ENCODE data around the gene SLC45A2. TPM values are rescaled to one million over a fixed set of nuclear protein-coding genes. Genes with fewer than 3 reads are reported as not detected.
"Not testable (repeated sequence)": the region's sequence is repeated elsewhere in the genome, so short reads cannot be mapped to it uniquely, and the experiment has no call there.

Gene SLC45A2
- not detected for total RNA-seq
- not detected for polyA plus RNA-seq (2013, experiment 1 of 2)
- polyA plus RNA-seq (2013, experiment 2 of 2): not detected
- total RNA-seq: 0 to 0.72 (median 0.04) reads per million in 172 experiments

GRCh38 chr5:33984671-33985124 is at the start of gene SLC45A2:
TSS of gene SLC45A2 (minus strand) at chr5:33984693. CDS start at chr5:33984583, 110 bp downstream.
- H3K36me3 Mint-ChIP-seq (ENCODE audit: low read depth): peaks cover 24% of the 10 kb centered on the region
- Histone ChIP-seq H3K27ac (ENCODE audit: low read depth in 1 of 2, low read length in 2 of 2) (no peak within 1 kb of the TSS), H3K4me3 (ENCODE audit: low read length) (no peak within 1 kb of the TSS), H3K4me1 (ENCODE audit: insufficient read depth, low read length) (no peaks in the 10 kb centered on the region), H3K9me3 (ENCODE audit: control insufficient read depth in 1 of 2, insufficient read depth in 1 of 2, low read length in 2 of 2) (no peaks in the 10 kb centered on the region), H3K27me3 (ENCODE audit: control insufficient read depth in 1 of 2, insufficient read depth in 2 of 2, low read length in 2 of 2) (no peaks in the 10 kb centered on the region), H3K36me3 (ENCODE audit: insufficient read depth, low read length) (peaks cover 16% of the 10 kb centered on the region)
- intact Hi-C loops (cut with DNase I, micrococcal nuclease): no loop called here
- ChIA-PET POLR2A (no interaction called here), CTCF (no interaction called here)
- no peak within 1 kb of the TSS for H3K27ac Mint-ChIP-seq
- no peak within 1 kb of the TSS for H3K4me3 Mint-ChIP-seq
- no peaks in the 10 kb centered on the region for H3K27me3 Mint-ChIP-seq
- ATAC-seq (ENCODE audit: poor library complexity) (no peak), DNase-seq (no peak)
- no peaks in the 10 kb centered on the region for H3K9me3 Mint-ChIP-seq
- H3K4me1 Mint-ChIP-seq (ENCODE audit: low read depth): no peaks in the 10 kb centered on the region
- no peak for TF ChIP-seq CTCF (IDR thresholded peaks at IDR 0.05)

GRCh38 chr5:34031966-34032365 is 47.5 kb upstream of the SLC45A2 start:
- Mint-ChIP-seq H3K4me1 (ENCODE audit: low read depth) (no peaks in the 10 kb centered on the region), H3K36me3 (ENCODE audit: low read depth) (peaks cover 52% of the 10 kb centered on the region), H3K27ac (no peak overlapping the region), H3K27me3 (no peaks in the 10 kb centered on the region), H3K9me3 (no peaks in the 10 kb centered on the region), H3K4me3 (no peak overlapping the region)
- intact Hi-C loops (cut with DNase I, micrococcal nuclease): no loop called here
- ATAC-seq (ENCODE audit: poor library complexity) (no peak), DNase-seq (no peak)
- H3K27me3 ChIP-seq (ENCODE audit: control insufficient read depth in 1 of 2, insufficient read depth in 2 of 2, low read length in 2 of 2): no peaks in the 10 kb centered on the region
- no peak overlapping the region for H3K4me3 ChIP-seq (ENCODE audit: low read length)
- no peaks in the 10 kb centered on the region for H3K9me3 ChIP-seq (ENCODE audit: control insufficient read depth in 1 of 2, insufficient read depth in 1 of 2, low read length in 2 of 2)
- peaks cover 14% of the 10 kb centered on the region for H3K36me3 ChIP-seq (ENCODE audit: insufficient read depth, low read length)
- no peak for TF ChIP-seq CTCF (IDR thresholded peaks at IDR 0.05)
- no peaks in the 10 kb centered on the region for H3K4me1 ChIP-seq (ENCODE audit: insufficient read depth, low read length)
- ChIA-PET CTCF (no interaction called here), POLR2A (no interaction called here)
- no peak overlapping the region for H3K27ac ChIP-seq (ENCODE audit: low read depth in 1 of 2, low read length in 2 of 2)

- Histone ChIP-seq H3K4me1 (ENCODE audit: insufficient read depth, low read length) (no peaks in the 10 kb centered on the region), H3K4me3 (ENCODE audit: low read length) (no peak overlapping the region), H3K36me3 (ENCODE audit: insufficient read depth, low read length) (peaks cover 14% of the 10 kb centered on the region), H3K27me3 (ENCODE audit: control insufficient read depth in 1 of 2, insufficient read depth in 2 of 2, low read length in 2 of 2) (no peaks in the 10 kb centered on the region), H3K9me3 (ENCODE audit: control insufficient read depth in 1 of 2, insufficient read depth in 1 of 2, low read length in 2 of 2) (no peaks in the 10 kb centered on the region), H3K27ac (ENCODE audit: low read depth in 1 of 2, low read length in 2 of 2) (no peak overlapping the region)
- POLR2A ChIA-PET: no interaction called here
- CTCF ChIA-PET: no interaction called here
- H3K9me3 Mint-ChIP-seq: no peaks in the 10 kb centered on the region
- ATAC-seq (ENCODE audit: poor library complexity): no peak
- no peak overlapping the region for H3K27ac Mint-ChIP-seq
- TF ChIP-seq CTCF (IDR thresholded peaks at IDR 0.05): no peak
- H3K4me3 Mint-ChIP-seq: no peak overlapping the region
- no peaks in the 10 kb centered on the region for H3K4me1 Mint-ChIP-seq (ENCODE audit: low read depth)
- peaks cover 52% of the 10 kb centered on the region for H3K36me3 Mint-ChIP-seq (ENCODE audit: low read depth)
- H3K27me3 Mint-ChIP-seq: no peaks in the 10 kb centered on the region
- intact Hi-C loops (cut with DNase I, micrococcal nuclease): no loop called here
- no peak for DNase-seq
Observed at GRCh38 chr5:34031117-34031516, 46.6 kb upstream of the SLC45A2 start.

- H3K27me3 Mint-ChIP-seq; H3K4me1 Mint-ChIP-seq (ENCODE audit: low read depth); CTCF ChIA-PET; H3K27ac ChIP-seq (ENCODE audit: low read depth in 1 of 2, low read length in 2 of 2); H3K27me3 ChIP-seq (ENCODE audit: control insufficient read depth in 1 of 2, insufficient read depth in 2 of 2, low read length in 2 of 2); H3K27ac Mint-ChIP-seq; intact Hi-C loops (cut with DNase I, micrococcal nuclease); H3K9me3 Mint-ChIP-seq; POLR2A ChIA-PET; ATAC-seq (ENCODE audit: poor library complexity); H3K9me3 ChIP-seq (ENCODE audit: control insufficient read depth in 1 of 2, insufficient read depth in 1 of 2, low read length in 2 of 2); H3K4me1 ChIP-seq (ENCODE audit: insufficient read depth, low read length); DNase-seq; H3K4me3 ChIP-seq (ENCODE audit: low read length); H3K4me3 Mint-ChIP-seq: not testable (repeated sequence)
- H3K36me3 Mint-ChIP-seq (ENCODE audit: low read depth): peaks cover 49% of the 10 kb centered on the region
- H3K36me3 ChIP-seq (ENCODE audit: insufficient read depth, low read length): peaks cover 13% of the 10 kb centered on the region
Observed at GRCh38 chr5:34030585-34030984, 46.1 kb upstream of the SLC45A2 start.
